ENCODE measurements around the gene ABCB4.
"Not testable (repeated sequence)": the region's sequence is repeated elsewhere in the genome, so short reads cannot be mapped to it uniquely, and the experiment has no call there.

Gene ABCB4

DNA sequence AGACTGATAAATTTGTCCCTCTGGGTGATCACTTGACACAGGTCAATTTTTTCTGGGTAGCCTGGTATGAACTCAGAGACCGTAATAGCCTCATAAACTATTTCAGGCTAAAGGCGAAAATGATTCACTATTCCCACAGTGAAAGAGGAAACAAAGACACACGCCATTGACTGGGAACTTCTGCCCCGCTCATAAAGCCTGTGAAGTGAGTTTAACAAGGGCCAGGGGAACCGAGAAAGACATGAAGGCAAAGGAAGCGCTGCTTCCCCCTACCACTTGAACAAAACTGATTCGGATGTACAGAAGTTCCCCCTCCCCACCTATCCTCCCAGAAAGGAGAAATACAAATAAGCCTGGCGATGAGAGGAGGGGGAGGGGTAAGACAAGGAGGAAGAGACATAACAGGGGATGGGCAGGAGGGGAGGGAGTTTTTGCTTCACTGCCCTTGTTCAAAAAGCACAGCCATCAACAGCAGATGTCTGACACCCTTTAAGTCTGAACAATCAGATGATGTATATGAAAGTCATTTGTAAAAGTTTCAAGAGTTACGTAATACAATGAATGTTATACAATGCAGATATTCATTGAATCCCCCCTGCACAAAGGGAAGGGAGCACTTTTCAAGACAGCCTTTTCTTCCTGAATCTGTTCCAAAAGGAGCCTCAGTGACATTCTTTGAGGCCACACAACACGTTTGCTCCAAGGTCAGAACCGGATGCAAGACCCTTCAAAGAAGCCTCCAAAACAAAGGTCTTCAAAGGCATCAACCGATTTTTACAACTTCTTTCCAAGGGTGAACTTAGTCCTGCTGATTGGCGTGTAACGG is 734 bp downstream of the ABCB4 start:
- no peak overlapping the region for H3K27ac ChIP-seq

DNA sequence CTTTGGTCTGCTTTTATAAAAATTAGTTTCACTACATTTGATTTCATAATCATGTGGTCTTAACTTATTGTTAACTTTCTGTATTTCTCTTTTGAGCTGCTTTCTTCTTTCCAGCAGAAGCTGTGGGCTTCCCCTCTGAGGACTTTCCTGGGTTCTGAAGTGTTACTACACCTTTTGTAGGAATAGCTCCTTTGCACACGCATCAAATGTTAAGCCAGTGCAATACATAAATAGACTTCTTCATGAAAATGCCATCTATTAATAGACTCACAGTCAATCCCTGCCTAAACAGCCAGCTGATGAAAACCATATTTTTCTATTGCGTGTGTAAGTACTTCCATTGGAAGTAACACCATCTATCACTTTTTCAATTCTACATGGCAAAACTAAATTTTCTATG is 1.5 kb downstream of the ABCB4 start:
- H3K27ac ChIP-seq: no peak overlapping the region
- TF ChIP-seq, protein P1, sequence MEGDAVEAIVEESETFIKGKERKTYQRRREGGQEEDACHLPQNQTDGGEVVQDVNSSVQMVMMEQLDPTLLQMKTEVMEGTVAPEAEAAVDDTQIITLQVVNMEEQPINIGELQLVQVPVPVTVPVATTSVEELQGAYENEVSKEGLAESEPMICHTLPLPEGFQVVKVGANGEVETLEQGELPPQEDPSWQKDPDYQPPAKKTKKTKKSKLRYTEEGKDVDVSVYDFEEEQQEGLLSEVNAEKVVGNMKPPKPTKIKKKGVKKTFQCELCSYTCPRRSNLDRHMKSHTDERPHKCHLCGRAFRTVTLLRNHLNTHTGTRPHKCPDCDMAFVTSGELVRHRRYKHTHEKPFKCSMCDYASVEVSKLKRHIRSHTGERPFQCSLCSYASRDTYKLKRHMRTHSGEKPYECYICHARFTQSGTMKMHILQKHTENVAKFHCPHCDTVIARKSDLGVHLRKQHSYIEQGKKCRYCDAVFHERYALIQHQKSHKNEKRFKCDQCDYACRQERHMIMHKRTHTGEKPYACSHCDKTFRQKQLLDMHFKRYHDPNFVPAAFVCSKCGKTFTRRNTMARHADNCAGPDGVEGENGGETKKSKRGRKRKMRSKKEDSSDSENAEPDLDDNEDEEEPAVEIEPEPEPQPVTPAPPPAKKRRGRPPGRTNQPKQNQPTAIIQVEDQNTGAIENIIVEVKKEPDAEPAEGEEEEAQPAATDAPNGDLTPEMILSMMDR (conservative IDR thresholded peaks at IDR 0.05): no peak

More for the DNA sequence above, 734 bp downstream of the ABCB4 start:
- TF ChIP-seq, protein P1 (conservative IDR thresholded peaks at IDR 0.05): no peak

DNA sequence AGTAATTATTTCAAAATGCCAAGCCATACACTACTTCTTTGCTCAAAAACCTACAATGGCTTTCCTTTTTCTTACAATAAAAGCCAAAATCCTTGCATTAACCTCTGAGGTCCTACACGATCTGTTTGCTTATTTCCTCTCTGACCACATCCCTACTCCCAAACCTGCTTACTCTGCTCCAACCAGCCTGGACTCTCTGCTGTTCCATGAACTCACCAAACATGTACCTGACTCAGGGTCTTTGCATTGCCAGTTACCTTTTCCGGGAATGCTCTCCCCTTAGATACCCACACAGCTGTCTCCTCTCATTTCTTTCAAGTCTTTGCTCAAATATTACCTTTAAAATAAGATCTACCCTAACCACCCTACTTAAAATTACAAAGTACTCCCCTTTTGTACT is 2.3 kb downstream of the ABCB4 start:
- H3K27ac ChIP-seq: no peak overlapping the region

DNA sequence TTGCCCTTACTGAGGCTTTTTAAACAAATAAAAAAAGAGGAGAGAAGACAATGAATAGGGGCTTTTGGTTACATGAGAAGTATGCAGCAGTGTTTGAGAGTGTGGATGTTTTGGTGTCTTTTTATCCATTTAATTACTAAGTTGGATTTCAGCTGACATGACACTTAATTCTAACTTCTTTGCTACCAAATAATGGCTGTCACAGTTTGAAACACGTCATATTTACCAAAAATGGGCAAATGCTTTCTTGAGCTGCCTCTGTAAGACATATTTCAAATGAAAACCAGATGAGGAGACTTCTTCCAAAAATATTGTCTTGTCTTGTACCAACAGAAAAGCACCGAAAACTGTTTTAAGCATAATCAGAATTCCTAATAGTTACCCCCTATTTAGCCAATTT is 4.0 kb downstream of the ABCB4 start:
- no peak overlapping the region for H3K27ac ChIP-seq

More for the DNA sequence above, 2.3 kb downstream of the ABCB4 start:
- TF ChIP-seq, protein P1 (conservative IDR thresholded peaks at IDR 0.05): no peak

DNA sequence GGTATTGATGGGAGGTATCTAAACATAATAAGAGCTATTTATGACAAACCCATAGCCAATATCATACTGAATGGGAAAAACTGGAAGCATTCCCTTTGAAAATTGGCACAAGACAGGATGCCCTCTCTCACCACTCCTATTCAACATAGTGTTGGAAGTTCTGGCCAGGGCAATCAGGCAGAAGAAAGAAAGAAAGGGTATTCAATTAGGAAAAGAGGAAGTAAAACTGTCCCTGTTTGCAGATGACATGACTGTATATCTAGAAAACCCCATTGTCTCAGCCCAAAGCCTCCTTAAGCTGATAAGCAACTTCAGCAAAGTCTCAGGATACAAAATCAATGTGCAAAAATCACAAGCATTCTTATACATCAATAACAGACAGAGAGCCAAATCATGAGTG is 6.3 kb downstream of the ABCB4 start:
- H3K27ac ChIP-seq: not testable (repeated sequence)

More for the DNA sequence above, 4.0 kb downstream of the ABCB4 start:
- TF ChIP-seq, protein P1 (conservative IDR thresholded peaks at IDR 0.05): no peak

DNA sequence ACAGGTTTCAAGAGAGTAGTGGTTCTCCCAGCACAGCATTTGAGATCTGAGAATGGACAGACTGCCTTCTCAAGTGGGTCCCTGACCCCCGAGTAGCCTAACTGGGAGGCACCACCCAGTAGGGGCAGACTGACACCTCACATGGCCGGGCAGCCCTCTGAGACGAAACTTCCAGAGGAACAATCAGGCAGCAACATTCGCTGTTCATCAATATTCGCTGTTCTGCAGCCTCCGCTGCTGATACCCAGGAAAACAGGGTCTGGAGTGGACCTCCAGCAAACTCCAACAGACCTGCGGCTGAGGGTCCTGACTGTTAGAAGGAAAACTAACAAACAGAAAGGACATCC is 10.0 kb downstream of the ABCB4 start:
- H3K27ac ChIP-seq: not testable (repeated sequence)

DNA sequence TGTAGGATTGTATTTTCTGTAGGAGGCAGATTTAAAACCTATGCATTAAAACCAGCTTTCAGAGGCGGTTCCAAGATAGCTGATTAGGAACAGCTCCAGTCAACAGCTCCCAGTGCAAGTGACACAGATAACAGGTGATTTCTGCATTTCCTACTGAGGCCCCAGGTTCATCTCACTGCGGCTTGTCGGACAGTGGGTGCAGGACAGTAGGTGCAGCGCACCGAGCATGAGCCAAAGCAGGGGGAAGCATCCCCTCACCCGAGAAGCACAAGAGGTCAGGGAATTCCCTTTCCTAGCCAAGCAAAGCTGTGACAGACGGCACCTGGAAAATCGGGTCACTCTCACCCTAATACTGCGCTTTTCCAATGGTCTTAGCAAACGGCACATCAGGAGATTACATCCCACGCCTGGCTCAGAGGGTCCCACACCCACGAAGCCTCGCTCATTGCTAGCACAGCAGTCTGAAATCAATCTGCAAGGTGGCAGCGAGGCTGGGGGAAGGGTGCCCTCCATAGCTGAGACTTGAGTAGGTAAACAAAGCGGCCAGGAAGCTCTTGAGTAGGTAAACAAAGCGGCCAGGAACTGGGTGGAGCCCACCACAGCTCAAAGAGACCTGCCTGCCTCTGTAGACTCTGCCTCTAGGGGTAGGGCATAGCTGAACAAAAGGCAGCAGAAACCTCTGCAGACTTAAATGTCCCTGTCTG is 10.5 kb downstream of the ABCB4 start:
- not testable (repeated sequence) for H3K27ac ChIP-seq

DNA sequence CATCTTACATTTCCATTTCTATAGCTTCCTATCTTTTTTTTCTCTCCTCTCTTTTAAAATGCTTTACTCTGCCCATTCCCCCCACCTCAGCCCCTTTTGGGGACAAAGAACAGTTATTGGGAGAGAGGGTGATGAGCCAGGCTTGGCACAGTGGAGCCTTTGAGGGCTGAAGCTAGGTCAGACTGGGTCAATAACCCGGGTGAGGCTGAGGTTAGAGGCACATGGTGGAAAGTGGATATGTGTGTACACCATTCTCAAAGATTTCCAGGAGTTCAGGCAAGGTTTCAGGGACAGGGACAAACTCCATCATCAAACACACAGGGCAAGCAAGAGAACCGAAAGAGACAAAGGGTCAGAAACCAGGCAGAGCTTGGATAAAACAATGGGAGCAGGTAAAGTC is 11.5 kb downstream of the ABCB4 start:
- TF ChIP-seq, protein P1 (conservative IDR thresholded peaks at IDR 0.05): no peak
- H3K27ac ChIP-seq: no peak overlapping the region

DNA sequence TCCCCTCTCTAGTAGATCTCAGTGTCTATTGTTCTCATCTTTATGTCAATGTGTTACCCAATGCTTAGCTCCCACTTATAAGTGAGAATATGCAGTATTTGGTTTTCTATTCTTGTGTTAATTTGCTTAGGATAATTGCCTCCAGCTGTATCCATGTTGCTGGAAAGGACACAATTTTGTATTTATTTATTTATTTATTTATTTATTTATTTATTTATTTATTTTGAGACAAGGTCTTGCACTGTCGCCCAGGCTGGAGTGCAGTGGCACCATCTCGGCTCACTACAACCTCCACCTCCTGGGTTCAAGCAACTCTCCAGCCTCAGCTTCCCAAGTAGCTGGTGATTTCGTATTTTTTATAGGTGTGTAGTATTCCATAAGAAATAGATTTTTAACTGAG is 15.0 kb downstream of the ABCB4 start:
- H3K27ac ChIP-seq: not testable (repeated sequence)
